HepG2 (cell line): ENCODE data around the gene FBXW4. TPM values are rescaled to one million over a fixed set of nuclear protein-coding genes. Genes with fewer than 3 reads are reported as not detected.

Experiments
- ARID2 ChIP-seq: sonication (generic); formaldehyde crosslinking; IDR thresholded peaks from 2 replicates; pipeline ENCODE4 v1.8.1; 2022; ENCODE audit warnings: mild to moderate bottlenecking, missing genetic modification reagents, borderline replicate concordance
- ERF ChIP-seq: IDR thresholded peaks from 2 replicates; pipeline ENCODE4 v1.6.1; 2018; ENCODE audit warnings: missing biosample characterization, missing genetic modification reagents
- HNRNPLL ChIP-seq: fragments of 200-400 bp; formaldehyde crosslinking; IDR thresholded peaks from 2 replicates; pipeline ENCODE4 v1.6.1; 2017; ENCODE audit warnings: mild to moderate bottlenecking, low read depth, low read length; ENCODE audit not compliant: poor library complexity, severe bottlenecking
- HNRNPUL1 ChIP-seq: fragments of 200-400 bp; formaldehyde crosslinking; IDR thresholded peaks from 2 replicates; pipeline ENCODE4 v1.6.1; 2017; ENCODE audit warnings: low read depth, mild to moderate bottlenecking, low read length, moderate library complexity
- IKZF1 ChIP-seq: fragments of 450-650 bp; IDR thresholded peaks from 2 replicates; pipeline ENCODE4 v1.7.1; 2016
- MLXIP ChIP-seq: sonication (generic); formaldehyde crosslinking; IDR thresholded peaks from 2 replicates; pipeline ENCODE4 v1.9.0; 2021; ENCODE audit warnings: missing genetic modification reagents, borderline replicate concordance
- RARG ChIP-seq: sonication (generic); formaldehyde crosslinking; IDR thresholded peaks from 2 replicates; pipeline ENCODE4 v1.4.0; 2020; ENCODE audit warnings: low read depth, mild to moderate bottlenecking, missing genetic modification reagents
- SAP130 ChIP-seq: IDR thresholded peaks from 2 replicates; pipeline ENCODE4 v1.6.1; 2016; ENCODE audit warnings: low read depth
- SETDB1 ChIP-seq: sonication (generic); formaldehyde crosslinking; IDR thresholded peaks from 2 replicates; pipeline ENCODE4 v1.5.1; 2020; ENCODE audit warnings: missing genetic modification reagents, mild to moderate bottlenecking, borderline replicate concordance
- SIX4 ChIP-seq: sonication (generic); formaldehyde crosslinking; IDR thresholded peaks from 2 replicates; pipeline ENCODE4 v1.4.0; 2020; ENCODE audit warnings: missing genetic modification reagents
- SRF ChIP-seq: IDR thresholded peaks from 2 replicates; pipeline ENCODE4 v1.6.1; 2011; ENCODE audit warnings: mild to moderate bottlenecking, low read depth, low read length, moderate library complexity
- SRSF9 ChIP-seq: fragments of 200-400 bp; formaldehyde crosslinking; IDR thresholded peaks from 2 replicates; pipeline ENCODE4 v1.6.1; 2018; ENCODE audit warnings: borderline replicate concordance, mild to moderate bottlenecking, low read depth, low read length; ENCODE audit not compliant: insufficient read depth, poor library complexity, severe bottlenecking
- TBX3 ChIP-seq: fragments of 450-650 bp; IDR thresholded peaks from 2 replicates; pipeline ENCODE4 v1.6.1; 2017; ENCODE audit warnings: antibody characterized with exemption, mild to moderate bottlenecking, inconsistent platforms, borderline replicate concordance
- TCF7 ChIP-seq: sonication (generic); IDR thresholded peaks from 2 replicates; pipeline ENCODE4 v1.6.1; 2016; ENCODE audit warnings: antibody characterized with exemption, low read depth
- TEAD3 ChIP-seq: optimal IDR thresholded peaks from 2 replicates; pipeline ENCODE3; 2016; ENCODE audit warnings: borderline replicate concordance
- ZNF17 ChIP-seq: sonication (generic); formaldehyde crosslinking; IDR thresholded peaks from 2 replicates; pipeline ENCODE4 v1.5.0; 2020; ENCODE audit warnings: mild to moderate bottlenecking, missing genetic modification reagents
- ZNF263 ChIP-seq: sonication (generic); formaldehyde crosslinking; IDR thresholded peaks from 2 replicates; pipeline ENCODE4 v1.4.0; 2020; ENCODE audit warnings: missing genetic modification reagents
- ZNF34 ChIP-seq: sonication (generic); formaldehyde crosslinking; IDR thresholded peaks from 2 replicates; pipeline ENCODE4 v1.4.0; 2020; ENCODE audit warnings: mild to moderate bottlenecking, missing genetic modification reagents, borderline replicate concordance
- ZNF644 ChIP-seq: IDR thresholded peaks from 2 replicates; pipeline ENCODE4 v1.6.1; 2016; ENCODE audit warnings: low read depth
- ZNF660 ChIP-seq: sonication (generic); formaldehyde crosslinking; IDR thresholded peaks from 2 replicates; pipeline ENCODE4 v1.5.1; 2020; ENCODE audit warnings: mild to moderate bottlenecking, low read depth, missing genetic modification reagents, borderline replicate concordance
- ZNF720 ChIP-seq: sonication (generic); formaldehyde crosslinking; IDR thresholded peaks from 2 replicates; pipeline ENCODE4 v1.4.0; 2020; ENCODE audit warnings: missing genetic modification reagents
- ZNF788 ChIP-seq: sonication (generic); formaldehyde crosslinking; IDR thresholded peaks from 2 replicates; pipeline ENCODE4 v1.5.0; 2020; ENCODE audit warnings: mild to moderate bottlenecking, missing genetic modification reagents, borderline replicate concordance
- ZSCAN12 ChIP-seq: sonication (generic); formaldehyde crosslinking; IDR thresholded peaks from 2 replicates; pipeline ENCODE4 v1.9.0; 2021; ENCODE audit warnings: mild to moderate bottlenecking, missing genetic modification reagents
- ZSCAN21 ChIP-seq: sonication (generic); formaldehyde crosslinking; IDR thresholded peaks from 2 replicates; pipeline ENCODE4 v1.8.0; 2022; ENCODE audit warnings: mild to moderate bottlenecking, missing genetic modification reagents, moderate library complexity, borderline replicate concordance
- ZXDC ChIP-seq: sonication (generic); formaldehyde crosslinking; IDR thresholded peaks from 2 replicates; pipeline ENCODE4 v1.5.0; 2020; ENCODE audit warnings: mild to moderate bottlenecking, missing genetic modification reagents
- ZZZ3 ChIP-seq: sonication (generic); formaldehyde crosslinking; IDR thresholded peaks from 2 replicates; pipeline ENCODE4 v1.4.0; 2020; ENCODE audit warnings: missing genetic modification reagents, mild to moderate bottlenecking, borderline replicate concordance
- polyA plus RNA-seq, 8 experiments: library from polyadenylated mRNA; depleted of rRNA in 3 of 8; stranded (reverse) in 7 of 8; unstranded in 1 of 8; fragments of >200 nt; fragmentation: Illumina TruSeq in 4 of 8; extraction: Trizol in 4 of 8; gene quantifications; 2 replicates each; pipeline versions ENCODE4 v1.2.1 to v1.2.3, GENCODE V29; 2011 to 2016; ENCODE audit warnings: low read depth in 4 of 8, missing spikeins in 1 of 8, mixed read lengths in 1 of 8; ENCODE audit not compliant: insufficient read depth in 1 of 8
- total RNA-seq, 5 experiments: library from RNA; depleted of rRNA; stranded (reverse); fragments of >200 nt; fragmentation: Illumina TruSeq; extraction: Trizol; gene quantifications; 2 replicates each; pipeline ENCODE4 v1.2.3, GENCODE V29; 2016; ENCODE audit warnings: low read depth in 1 of 5

The FBXW4 gene
- total and polyA plus RNA-seq, 2 of the 13 experiments (the other 11 are each of a cell fraction or from before 2014, with no cell fraction given), result 23.5 to 33.7 TPM

GRCh38 chr10:101587725-101588653, 107.0 kb downstream of the FBXW4 start, which contains the start of the genes DPCD and POLL (continued):
- TF ChIP-seq ARID2 (CRISPR knock-in tag) (no peak), TBX3 (no peak), HNRNPLL (peak; percentile 98), HNRNPUL1 (no peak), ZNF644 (CRISPR knock-in tag) (no peak), TEAD3 (CRISPR knock-in tag) (peak; percentile 19), SAP130 (CRISPR knock-in tag) (peak; percentile 99), ZSCAN21 (no peak; the same call in 1 of the 2 replicates), ZNF788 (peak; percentile 40; the same call in 1 of the 2 replicates), SIX4 (CRISPR knock-in tag) (no peak), ZNF17 (no peak), ZZZ3 (CRISPR knock-in tag) (no peak), SRSF9 (no peak), ZSCAN12 (CRISPR knock-in tag) (no peak), ZNF720 (CRISPR knock-in tag) (no peak), RARG (CRISPR knock-in tag) (no peak), TCF7 (no peak), IKZF1 (no peak), SRF (no peak), SETDB1 (CRISPR knock-in tag) (no peak), ERF (peak; percentile 77), ZNF34 (CRISPR knock-in tag) (no peak), ZNF660 (no peak), ZXDC (no peak), MLXIP (CRISPR knock-in tag) (0 out of 2 replicates have a peak, but pooled peaks have one; percentile 38), ZNF263 (CRISPR knock-in tag) (peak; percentile 76)
